HG02588 (cell line): Measurements from ENCODE around the gene BICRA.

ENCODE experiments used
- ATAC-seq: cut with Tn5 transposase; IDR thresholded peaks from one replicate; pipeline ENCODE4 v1.9.1; 2021; ENCODE audit warnings: mild to moderate bottlenecking, moderate library complexity; ENCODE audit not compliant: unreplicated experiment

Gene BICRA

DNA sequence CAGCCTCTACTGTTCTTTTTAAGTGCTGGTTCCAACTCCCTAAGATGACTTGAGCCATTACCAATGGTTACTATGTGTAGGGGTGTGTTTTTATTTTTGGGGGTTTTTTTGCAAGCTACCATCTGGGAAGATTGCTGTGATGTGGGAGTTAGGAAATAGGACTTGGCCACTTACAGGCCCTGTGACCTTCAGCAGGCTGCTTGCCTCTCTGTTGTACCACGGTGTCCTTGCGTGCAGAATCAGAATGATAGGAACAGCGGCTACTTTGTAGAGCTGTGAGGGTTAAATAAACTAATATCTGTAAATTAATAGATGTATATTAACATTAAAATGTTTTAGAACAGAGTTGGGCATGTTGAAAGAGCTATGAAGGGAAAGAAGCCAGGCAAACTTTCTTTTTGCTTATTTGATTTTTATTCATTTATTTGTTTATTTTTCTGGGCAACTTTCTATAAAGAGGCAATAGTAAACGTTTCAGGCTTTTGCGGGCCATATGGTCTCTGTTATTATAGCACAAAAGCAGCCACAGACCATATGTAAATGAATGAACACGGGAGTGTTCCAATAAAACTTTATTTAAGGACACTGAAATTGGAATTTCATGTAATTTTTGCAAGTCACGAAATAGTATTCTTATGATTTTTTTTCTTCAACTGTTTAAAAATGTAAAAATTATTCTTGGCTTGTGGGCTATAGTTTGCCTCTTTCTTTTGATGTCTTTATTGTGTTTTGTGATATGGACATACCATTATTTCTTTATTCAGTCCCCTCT, 77.9 kb downstream of the BICRA start:
- ATAC-seq = no peak

DNA sequence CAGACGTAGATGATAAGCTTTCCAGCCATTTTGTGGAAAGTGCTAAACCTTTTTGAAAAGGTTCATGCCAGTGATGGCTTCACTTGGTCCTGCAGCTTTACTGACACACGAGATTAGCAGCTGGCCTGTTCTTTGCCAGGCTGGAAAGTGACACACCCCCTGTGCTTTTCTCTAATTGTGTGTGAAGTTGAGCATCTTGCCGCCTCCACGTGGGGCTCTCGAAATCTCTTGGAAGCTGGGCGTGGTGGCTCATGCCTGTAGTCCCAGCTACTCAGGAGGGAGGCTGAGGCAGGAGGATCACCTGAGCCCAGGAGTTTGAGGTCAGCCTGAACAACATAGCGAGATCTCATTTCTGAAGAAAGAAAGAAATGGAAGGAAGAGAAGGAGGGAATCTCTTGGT, 79.0 kb downstream of the BICRA start:
- ATAC-seq = no peak

DNA sequence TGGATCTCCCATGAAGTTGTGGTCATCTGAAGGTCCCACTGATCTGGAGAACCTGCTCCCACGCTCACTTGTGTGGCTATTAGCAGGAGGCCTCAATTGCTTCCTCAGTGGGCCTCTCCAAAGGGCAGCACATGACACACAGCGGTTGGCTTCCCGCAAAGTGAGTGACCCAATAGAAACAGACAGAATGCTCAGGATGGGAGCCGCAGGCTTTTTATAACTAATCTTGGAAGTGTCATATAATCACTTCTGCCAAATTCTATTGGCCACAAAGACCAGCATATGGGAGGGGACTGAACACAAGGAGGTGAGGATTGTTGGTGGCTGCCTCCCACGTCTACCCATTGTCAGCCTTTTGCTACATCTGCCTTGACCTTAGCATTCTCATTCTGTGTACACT, 82.2 kb downstream of the BICRA start:
- ATAC-seq = no peak

DNA sequence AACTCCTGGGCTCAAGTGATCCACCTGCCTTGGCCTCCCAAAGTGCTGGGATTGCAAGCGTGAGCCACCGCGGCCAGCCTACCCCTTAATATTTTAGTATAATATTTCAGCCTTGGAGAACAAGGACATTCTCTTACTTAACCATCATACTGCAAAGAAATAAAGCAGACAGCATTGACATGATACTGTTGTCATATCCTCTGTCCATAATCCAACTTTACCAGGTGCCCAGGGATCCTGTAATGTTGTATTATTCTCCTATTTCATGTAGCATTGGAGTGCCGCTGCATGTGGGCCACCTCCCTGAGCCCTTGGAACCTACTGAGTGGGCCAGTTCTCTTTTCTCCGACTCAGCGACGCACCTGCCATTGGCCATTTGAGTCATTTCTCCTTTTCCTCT, 82.8 kb downstream of the BICRA start:
- ATAC-seq = no peak

DNA sequence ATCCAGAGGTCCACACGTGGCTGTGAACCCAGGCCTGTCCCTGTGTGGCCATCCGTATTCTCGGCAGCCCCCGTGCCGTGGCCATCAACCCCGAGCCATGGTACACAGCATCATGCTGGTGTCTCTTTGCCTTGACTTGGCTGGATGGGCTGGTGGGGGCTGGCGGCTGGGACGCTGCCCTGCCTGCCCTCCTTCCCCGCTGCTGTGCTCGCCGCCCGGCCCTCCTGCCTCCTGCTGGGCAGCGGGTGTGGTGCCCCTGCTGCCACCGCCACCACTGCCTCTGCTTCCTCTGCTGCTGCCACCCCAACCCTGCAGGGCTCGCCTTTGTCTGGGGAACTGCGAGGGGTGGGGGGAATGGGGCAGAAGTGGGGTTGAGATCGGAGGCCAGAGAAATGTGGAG, 84.6 kb downstream of the BICRA start:
- ATAC-seq = no peak

DNA sequence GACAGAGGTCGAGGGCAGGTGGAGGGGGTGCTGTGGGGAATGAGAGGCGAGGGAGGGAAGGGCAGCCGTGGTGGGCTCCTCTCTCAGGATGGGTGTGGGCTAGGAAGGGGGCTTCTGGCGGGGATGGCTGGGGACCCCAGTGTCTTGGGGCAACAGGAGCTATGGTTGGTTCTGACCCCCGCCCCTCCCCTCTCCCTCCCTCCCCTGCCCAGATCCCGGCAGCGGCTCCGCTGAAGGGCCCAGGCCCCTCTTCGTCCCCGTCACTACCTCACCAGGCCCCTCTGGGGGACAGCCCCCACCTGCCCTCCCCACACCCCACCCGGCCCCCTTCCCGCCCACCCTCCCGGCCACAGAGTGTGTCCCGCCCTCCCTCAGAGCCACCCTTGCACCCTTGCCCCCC, 85.0 kb downstream of the BICRA start:
- ATAC-seq = no peak

DNA sequence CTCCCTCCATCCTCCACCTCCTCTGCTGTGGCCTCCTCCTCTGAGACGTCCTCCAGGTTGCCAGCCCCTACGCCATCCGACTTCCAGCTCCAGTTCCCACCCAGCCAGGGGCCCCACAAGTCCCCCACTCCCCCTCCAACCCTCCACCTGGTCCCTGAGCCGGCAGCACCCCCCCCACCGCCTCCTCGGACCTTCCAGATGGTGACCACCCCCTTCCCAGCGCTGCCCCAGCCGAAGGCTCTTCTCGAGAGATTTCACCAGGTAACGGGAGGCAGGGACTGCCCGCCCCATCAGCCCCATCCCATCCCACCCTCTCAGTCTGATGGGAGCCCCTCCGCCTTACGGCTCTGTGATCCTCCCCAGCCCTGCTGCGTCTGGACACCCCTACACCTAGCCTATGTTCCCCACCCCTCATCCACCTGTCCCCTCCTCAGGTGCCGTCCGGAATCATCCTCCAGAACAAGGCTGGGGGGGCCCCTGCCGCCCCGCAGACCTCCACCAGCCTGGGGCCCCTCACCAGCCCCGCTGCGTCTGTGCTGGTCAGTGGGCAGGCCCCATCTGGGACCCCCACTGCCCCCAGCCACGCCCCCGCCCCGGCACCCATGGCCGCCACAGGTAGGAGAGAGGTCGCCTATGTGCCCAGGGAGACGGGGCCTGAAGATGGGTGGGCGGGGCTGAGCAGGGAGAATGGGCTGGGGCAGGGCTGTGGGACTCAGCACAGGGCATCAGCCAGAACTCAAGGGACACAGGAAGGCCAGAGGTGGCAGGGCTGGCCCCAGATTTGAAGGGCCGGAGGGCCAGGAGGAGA, 85.7 kb downstream of the BICRA start:
- ATAC-seq = no peak

DNA sequence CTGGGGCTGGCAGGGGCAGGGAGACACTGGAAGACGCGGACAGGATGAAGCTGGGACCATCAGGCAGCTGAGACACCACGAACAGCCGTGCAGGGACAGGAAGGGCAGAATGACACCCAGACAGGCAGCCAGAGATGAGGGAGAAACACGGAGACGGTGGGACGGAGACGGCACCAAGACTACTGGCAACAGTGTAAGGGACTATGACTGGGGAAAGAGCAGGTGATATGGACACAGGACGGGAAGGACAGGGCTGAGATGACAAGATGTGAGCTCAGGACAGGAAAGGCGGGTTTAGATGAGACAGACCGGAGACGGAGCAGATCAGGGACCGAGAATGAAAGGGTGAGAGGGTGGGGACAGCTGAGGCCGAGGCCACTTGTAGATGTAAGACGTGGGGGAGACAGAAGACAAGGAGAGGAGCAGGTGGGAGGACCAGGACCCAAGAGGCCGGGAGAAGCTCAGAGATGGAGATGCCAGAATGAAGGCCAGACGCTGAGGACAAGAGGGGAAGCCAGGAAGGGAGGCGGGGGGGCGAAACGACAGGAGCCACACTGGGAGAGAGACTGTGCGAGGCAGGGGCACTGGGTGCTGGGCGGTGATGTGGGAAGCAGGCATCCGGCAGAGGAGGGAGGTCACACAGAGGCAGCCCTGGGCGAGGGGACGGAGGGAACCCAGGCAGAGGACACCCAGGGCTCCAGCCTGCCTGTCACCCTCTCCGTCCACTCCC, 86.8 kb downstream of the BICRA start:
- no peak for ATAC-seq

DNA sequence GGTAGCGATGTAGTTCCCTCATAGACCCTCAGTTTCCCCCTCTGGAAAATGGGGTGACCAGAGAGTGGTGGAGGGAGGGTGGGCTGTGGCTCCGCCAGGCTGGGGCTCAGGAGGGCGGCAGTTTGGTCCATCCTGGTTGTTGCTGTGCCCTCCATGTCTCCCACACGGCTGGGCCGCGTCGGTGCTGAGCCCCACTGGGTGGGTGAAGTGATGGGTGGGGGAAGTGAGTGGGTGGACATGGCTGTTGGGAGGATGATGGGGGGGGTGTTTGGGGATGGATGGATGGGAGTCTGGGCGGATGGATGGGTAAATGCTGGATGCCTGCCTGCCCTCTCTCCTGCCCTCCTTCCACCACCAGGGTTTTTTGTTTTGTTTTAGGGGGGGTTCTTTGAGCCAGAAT, 87.7 kb downstream of the BICRA start:
- no peak for ATAC-seq

DNA sequence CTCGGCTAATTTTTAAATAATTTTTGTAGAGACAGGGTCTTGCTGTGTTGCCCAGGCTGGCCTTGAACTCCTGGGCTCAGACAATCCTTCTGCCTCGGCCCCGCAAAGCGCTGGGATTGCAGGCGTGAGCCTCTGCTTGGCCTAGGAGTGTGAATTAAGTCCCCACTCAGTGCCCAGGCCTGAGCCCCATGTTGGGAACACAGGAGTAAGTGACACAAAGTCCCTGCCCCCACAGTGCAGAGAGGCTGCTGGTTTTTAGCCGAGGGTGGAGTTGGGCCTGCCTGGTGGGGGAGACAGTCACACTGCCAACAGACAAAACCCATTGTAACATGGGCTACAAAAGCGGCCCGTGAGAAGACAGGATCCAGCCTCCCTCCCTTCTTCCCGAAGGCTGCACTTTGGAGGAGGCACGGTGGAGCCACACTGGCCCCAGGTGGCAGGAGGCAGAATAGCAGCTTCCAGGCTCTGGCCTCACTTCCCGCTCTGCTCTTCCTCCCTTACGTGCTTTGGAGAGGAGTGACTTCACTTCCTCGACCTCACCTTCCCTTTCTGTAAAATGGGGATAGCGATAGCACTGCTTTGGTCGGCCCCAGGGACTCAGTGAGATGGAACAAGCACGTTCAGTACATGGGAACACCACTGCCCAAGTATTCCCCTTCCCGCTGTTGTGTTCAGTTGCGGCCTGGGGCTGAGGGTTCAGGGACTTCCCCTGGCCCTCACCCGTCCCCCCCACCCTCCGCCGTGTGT, 89.1 kb downstream of the BICRA start:
- ATAC-seq = no peak

DNA sequence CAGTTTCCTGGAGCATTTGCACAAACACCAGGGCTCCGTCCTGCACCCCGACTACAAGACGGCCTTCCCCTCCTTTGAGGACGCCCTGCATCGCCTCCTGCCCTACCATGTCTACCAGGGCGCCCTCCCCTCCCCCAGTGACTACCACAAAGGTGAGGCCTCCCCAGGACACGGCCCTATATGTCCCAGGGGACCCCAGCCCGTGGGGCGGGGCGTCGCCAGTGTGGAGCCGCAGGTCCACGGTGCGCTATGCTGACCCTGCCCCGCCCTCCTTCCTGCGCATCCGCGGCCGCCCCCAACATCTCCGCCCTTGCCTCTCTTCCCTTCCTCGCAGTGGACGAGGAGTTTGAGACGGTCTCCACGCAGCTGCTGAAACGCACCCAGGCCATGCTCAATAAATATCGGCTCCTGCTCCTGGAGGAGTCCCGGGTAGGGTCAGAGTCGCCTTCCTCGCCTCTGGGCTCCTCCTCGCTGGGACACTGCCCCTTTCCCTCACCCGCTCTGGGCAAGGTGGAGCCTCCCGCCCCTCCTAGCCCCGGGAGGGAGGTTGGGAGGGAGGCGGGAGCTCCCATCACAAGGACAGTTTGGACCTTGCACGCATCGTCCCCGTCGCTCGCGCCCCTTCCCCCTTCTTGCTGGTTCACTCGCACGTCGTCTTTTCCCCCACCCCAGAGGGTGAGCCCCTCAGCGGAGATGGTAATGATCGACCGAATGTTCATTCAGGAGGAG, 89.9 kb downstream of the BICRA start:
- no peak for ATAC-seq

DNA sequence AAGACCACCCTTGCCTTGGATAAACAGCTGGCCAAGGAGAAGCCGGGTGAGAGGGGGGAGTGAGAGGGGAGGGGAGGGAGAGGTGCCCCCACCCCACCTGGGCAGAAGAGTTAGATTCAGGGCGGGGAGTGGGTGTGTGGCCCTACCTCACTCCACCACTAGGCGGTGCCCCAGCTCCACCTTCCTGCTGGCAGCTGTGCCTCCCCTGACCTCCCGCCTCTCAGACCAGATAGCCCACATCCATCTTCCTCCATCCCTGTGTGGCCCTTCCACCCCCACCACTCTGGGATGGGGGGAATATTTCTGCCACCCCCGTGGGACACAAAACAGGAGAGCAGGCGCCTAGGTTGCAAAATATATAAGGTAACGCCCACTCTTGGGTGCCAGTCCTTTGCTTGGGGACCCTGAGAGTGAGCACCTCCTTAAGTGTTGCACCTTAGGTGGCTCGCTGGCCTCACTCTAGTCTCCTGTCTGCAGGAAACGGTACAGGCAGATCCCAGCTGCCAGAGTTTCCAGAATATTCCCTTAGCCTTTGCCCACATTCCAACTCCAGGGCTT, 90.5 kb downstream of the BICRA start:
- no peak for ATAC-seq

DNA sequence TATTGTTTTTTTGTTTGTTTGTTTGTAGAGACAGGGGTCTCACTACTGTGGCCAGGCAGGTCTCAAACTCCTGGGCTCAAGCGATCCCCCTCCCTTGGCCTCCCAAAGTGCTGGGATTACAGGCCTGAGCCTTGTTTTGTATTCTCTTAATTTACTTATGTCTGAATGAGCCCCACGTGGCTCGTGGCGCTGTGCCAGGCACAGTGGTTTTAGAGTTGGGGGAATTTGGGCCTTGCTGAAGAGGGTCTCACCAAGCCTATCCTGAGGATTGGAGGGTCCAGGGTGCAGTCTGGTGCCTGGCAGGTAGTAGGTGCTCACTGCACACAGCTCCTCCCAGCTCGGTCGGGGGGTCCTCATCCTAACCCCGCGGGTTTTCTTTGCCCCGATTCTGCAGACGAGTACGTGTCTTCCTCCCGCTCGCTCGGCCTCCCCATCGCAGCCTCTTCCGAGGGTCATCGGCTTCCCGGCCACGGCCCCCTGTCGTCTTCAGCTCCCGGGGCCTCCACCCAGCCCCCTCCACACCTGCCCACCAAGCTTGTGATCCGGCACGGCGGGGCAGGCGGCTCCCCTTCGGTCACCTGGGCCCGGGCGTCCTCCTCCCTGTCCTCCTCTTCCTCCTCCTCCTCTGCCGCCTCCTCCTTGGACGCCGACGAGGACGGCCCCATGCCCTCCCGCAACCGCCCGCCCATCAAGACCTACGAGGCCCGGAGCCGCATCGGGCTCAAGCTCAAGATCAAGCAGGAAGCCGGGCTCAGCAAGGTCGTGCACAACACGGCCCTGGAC, 92.2 kb downstream of the BICRA start:
- ATAC-seq = no peak

DNA sequence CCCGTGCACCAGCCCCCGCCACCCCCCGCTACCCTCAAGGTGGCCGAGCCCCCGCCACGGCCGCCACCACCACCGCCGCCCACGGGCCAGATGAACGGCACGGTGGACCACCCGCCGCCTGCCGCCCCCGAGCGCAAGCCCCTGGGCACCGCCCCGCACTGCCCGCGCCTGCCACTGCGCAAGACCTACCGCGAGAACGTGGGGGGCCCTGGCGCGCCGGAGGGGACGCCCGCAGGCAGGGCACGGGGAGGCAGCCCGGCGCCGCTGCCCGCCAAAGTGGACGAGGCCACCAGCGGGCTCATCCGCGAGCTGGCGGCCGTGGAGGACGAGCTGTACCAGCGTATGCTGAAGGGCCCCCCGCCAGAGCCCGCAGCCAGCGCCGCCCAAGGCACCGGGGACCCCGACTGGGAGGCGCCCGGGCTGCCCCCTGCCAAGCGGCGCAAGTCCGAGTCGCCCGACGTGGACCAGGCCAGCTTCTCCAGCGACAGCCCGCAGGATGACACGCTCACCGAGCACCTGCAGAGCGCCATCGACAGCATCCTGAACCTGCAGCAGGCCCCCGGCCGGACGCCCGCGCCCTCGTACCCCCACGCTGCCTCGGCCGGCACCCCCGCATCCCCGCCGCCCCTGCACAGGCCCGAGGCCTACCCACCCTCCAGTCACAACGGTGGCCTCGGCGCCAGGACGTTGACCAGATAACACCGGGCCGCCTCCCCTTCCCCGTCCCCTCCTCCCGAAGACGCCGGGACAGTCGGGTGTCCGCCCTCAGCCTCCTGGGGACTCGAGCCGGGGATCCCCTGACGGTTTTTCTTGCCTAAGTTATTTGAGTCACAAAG, 93.0 kb downstream of the BICRA start:
- no peak for ATAC-seq

DNA sequence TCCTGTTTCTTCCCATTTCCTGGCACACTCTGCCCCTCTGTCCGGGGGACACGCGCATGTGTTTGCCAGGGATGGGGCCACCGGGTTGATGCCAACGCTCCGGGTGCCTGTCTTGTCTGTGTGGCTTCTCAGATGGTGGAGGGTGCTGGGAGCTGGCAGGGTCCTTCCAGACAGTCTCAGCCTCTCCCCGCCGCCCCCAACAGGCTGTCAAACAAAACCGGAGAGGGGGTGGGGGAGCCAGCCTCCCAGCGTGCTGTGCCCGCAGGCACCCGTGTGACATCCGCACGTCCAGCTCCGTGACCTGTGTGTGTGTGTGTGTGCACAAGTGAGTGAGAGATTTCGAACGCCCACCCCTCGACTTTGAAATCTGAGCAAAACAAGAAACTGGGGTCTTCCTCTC, 93.7 kb downstream of the BICRA start:
- no peak for ATAC-seq

DNA sequence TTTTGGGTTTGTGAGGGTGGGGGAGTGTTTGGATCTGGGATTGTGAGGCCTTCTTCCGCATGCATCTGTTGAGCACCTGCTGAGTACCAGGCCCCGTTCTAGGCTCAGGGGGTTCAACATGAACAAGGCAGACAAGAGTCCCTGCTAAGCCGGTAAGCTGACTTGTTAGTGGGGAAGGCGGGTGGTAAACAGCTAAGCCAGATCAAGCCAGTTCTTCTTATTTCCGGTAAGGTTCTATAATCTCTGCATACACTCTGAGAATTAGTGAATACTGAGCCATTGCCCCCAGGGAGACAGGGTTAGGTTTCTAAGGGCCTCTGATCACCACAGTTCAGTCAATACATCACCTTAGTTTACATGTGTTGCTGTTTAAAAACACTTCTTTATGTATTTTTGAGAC, 94.4 kb downstream of the BICRA start:
- ATAC-seq = no peak

DNA sequence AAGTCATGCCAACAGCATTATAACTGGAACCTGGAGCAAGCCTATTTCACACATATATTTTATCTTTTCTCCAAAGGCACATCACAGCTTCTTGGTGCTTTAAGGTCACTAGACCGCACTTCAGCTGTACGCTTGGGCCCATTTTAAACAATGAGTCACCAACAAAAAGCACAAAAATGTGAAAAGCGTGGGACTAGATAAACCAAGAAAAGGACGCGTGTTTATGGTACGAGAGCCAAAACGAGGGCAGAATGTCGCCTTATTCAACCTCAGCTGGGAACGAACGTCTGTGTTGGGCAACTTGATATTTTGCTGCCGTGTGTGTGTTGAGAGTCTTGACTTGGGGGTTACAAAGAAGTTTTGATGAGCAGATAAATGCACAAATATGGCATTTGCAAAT, 95.1 kb downstream of the BICRA start:
- no peak for ATAC-seq

DNA sequence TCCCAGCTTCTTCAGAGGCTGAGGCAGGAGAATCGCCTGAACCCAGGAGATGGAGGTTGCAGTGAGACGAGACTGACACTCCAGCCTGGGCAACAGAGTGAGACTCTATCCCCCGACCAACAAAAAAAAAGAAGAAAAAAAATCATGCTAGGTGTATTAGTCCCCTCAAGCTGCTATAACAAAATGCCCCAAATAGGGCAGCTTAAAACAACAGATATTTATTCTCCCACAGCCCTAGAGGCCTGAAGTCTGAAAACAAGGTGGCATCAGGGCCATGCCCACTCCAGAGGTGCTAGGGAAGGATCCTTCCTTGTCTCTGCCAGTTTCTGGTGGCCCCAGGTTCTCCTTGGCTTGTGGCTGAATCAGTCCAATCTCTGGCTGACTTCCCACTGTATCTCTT, 95.7 kb downstream of the BICRA start:
- no peak for ATAC-seq
